HG02610 (cell line): ENCODE measurements around the gene ZNF524.
"Not testable (repeated sequence)": the region's sequence is repeated elsewhere in the genome, so short reads cannot be mapped to it uniquely, and the experiment has no call there.

ENCODE experiments used
- ATAC-seq: cut with Tn5 transposase; IDR thresholded peaks from one replicate; pipeline ENCODE4 v1.9.1; 2021; ENCODE audit warnings: mild to moderate bottlenecking, moderate library complexity; ENCODE audit not compliant: unreplicated experiment

The ZNF524 gene

GRCh38 chr19:55581145-55581822, 18.8 kb upstream of the ZNF524 start:
- ATAC-seq = no peak

- no peak for ATAC-seq
Observed at GRCh38 chr19:55581823-55582223, 18.3 kb upstream of the ZNF524 start.

- not testable (repeated sequence) for ATAC-seq
Observed at GRCh38 chr19:55582284-55582683, 17.8 kb upstream of the ZNF524 start.

- not testable (repeated sequence) for ATAC-seq
Observed at GRCh38 chr19:55583897-55584296, 16.2 kb upstream of the ZNF524 start.

GRCh38 chr19:55584871-55585270, 15.2 kb upstream of the ZNF524 start:
- ATAC-seq = no peak

GRCh38 chr19:55585658-55586339, 14.3 kb upstream of the ZNF524 start:
- ATAC-seq = no peak

- ATAC-seq = peak; percentile 81
Observed at GRCh38 chr19:55586976-55587668, 13.0 kb upstream of the ZNF524 start.

- ATAC-seq = no peak
Observed at GRCh38 chr19:55588738-55589137, 11.3 kb upstream of the ZNF524 start.

- no peak for ATAC-seq
Observed at GRCh38 chr19:55590109-55590508, 10.0 kb upstream of the ZNF524 start.

- ATAC-seq = no peak
Observed at GRCh38 chr19:55590617-55591016, 9.5 kb upstream of the ZNF524 start.

- ATAC-seq = no peak
Observed at GRCh38 chr19:55591555-55591954, 8.5 kb upstream of the ZNF524 start.

- no peak for ATAC-seq
Observed at GRCh38 chr19:55592391-55593090, 7.5 kb upstream of the ZNF524 start.

- ATAC-seq = no peak
Observed at GRCh38 chr19:55593096-55593772, 6.9 kb upstream of the ZNF524 start.

GRCh38 chr19:55594996-55595545, 5.0 kb upstream of the ZNF524 start:
- no peak for ATAC-seq

- no peak for ATAC-seq
Observed at GRCh38 chr19:55596304-55596703, 3.8 kb upstream of the ZNF524 start.

GRCh38 chr19:55597501-55597921, 2.6 kb upstream of the ZNF524 start:
- ATAC-seq = no peak

GRCh38 chr19:55598034-55598433, 2.1 kb upstream of the ZNF524 start:
- ATAC-seq = no peak

- peak; percentile 53 for ATAC-seq
Observed at GRCh38 chr19:55598719-55599467, 1.2 kb upstream of the ZNF524 start.

GRCh38 chr19:55599468-55599841, 633 bp upstream of the ZNF524 start, which contains the start of gene FIZ1:
Gene FIZ1, minus strand, starts transcription at chr19:55599517. Its CDS starts 1,652 bp downstream, at chr19:55597865.
- ATAC-seq = peak; percentile 57

- no peak for ATAC-seq
Observed at GRCh38 chr19:55600662-55601028, 557 bp downstream of the ZNF524 start.
